Limb (tissue), 2 donors: ENCODE data around the gene TBK1.
"Not testable (repeated sequence)": the region's sequence is repeated elsewhere in the genome, so short reads cannot be mapped to it uniquely, and the experiment has no call there.

Source experiments
- DNase-seq, 2 donors: peaks; one replicate each; pipeline ENCODE4 v3.0.0-alpha.2; 2016; ENCODE audit errors: extremely low spot score in 2 of 2

The TBK1 gene

DNA sequence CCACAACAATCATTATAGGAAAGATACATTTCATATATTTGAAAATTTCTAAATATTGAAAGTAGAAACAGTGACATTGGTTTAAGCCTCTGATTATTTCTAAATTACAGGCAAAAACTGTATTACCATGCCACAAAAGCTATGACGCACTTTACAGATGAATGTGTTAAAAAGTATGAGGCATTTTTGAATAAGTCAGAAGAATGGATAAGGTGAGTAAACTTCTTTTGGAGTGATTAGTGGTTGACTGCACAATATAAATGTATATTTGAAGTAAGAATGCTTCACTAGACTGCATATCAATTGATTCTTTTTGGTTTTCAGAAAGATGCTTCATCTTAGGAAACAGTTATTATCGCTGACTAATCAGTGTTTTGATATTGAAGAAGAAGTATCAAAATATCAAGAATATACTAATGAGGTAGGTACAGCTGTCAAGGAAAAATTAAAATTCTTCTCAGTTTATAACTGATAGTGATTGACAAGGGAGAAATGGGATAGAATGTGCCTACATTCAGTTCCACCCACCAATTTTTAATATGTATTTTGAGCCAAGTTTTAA, 45.0 kb downstream of the TBK1 start:
- DNase-seq = no peak

- DNase-seq = no peak
These were observed 45.6 kb downstream of the TBK1 start for GRCh38 chr12:64497484-64497883.

- DNase-seq = no peak
These were observed 46.0 kb downstream of the TBK1 start for GRCh38 chr12:64497903-64498302.

GRCh38 chr12:64500394-64500793, 48.5 kb downstream of the TBK1 start:
- no peak for DNase-seq

- DNase-seq = no peak
These were observed 49.6 kb downstream of the TBK1 start for GRCh38 chr12:64501486-64501885.

DNA sequence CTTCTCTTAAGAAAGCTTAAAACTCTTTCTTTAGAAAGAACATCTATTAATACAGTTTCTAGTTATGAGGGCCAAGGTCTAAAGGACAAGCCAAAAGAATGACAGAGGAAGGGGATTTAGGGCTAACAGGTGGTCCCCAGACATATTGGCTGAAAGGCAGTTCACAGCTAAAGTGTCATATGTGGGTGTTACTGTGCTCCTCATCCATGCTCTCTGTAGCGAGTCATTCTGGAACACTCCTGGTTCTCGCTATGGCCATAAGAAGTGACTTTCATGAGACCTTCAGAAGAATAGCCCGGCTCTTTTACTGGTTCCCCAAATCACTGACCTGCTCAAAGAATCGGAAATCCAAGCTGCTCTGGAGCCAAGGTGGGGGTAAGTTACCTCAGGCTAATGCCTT, 55.0 kb downstream of the TBK1 start:
- DNase-seq = no peak

GRCh38 chr12:64510667-64511066, 58.7 kb downstream of the TBK1 start:
- no peak for DNase-seq

GRCh38 chr12:64518396-64518795, 66.5 kb downstream of the TBK1 start:
- DNase-seq = no peak

- DNase-seq = no peak
These were observed 69.9 kb downstream of the TBK1 start for GRCh38 chr12:64521833-64522232.

DNA sequence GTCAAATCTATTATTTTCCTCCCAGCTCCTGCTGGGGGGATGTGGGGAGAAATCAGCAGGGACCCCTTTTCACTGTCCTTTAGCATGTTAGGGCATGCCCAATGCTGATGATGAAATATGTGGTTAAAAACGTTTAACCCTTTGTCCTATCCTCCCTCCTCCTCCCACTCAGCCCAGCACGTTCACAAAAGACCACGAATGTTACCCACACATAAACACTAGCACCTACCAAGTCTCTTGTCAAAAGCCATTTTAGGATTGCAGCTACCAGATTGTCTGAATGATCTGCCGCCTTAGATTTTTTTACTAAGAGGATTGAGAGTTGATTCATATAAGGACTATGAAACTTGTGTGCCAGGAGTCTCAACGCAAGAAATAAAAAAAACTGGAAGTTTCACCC, 70.4 kb downstream of the TBK1 start:
- DNase-seq = no peak

DNA sequence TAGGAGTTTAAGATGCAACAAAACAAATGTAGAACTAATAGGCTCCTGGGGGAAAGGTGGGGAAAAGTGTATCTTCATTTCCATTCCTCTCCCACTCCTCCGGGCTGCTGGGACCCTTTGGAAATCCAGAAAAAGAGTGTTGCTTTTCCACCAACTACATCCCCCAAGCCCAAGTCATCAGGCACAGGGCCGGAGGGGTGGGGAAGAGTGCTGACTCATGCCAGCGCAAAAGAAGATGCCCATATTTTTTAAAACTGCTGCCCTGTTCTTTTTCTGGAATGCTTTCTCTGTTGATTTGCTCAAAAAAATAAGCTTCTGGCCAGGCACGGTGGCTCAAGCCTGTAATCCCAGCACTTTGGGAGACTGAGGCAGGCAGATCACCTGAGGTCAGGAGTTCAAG, 70.9 kb downstream of the TBK1 start:
- no peak for DNase-seq

DNA sequence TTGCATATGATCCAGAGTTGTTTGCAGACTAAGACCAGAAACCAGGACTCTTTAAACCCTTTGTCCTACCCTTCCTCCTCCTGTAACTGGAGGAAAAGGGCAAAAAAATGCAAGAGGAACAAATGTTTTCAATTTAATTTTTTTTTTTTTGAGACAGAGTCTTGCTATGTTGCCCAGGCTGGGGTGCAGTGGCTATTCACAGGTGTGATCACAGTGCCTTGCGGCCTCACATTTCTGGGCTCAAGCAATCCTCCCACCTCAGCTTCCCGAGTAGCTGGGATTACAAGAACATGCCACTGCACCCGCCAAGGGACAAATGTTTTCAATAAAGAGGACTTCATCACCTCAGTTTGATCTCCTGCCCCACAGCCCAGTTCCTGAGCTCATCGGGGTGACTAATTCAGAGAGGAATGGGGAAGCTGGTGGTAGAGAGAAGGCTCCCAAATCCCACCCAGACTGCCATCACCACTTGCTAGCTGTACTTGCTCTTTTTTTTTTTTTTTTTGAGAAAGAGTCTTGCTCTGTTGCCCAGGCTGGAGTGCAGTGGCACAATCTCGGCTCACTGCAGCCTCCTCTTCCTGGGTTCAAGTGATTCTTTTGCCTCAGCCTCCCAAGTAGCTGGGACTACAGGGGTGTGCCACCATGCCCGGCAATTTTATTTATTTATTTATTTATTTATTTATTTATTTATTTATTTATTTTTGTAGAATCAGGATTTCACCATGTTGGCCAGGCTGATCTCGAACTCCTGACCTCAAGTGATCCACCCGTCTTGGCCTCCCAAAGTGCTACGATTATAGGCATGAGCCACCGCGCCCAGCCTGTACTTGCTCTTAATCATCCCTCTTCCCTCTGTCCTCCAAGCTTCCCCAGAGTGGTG, 71.9 kb downstream of the TBK1 start:
- DNase-seq = not testable (repeated sequence)

DNA sequence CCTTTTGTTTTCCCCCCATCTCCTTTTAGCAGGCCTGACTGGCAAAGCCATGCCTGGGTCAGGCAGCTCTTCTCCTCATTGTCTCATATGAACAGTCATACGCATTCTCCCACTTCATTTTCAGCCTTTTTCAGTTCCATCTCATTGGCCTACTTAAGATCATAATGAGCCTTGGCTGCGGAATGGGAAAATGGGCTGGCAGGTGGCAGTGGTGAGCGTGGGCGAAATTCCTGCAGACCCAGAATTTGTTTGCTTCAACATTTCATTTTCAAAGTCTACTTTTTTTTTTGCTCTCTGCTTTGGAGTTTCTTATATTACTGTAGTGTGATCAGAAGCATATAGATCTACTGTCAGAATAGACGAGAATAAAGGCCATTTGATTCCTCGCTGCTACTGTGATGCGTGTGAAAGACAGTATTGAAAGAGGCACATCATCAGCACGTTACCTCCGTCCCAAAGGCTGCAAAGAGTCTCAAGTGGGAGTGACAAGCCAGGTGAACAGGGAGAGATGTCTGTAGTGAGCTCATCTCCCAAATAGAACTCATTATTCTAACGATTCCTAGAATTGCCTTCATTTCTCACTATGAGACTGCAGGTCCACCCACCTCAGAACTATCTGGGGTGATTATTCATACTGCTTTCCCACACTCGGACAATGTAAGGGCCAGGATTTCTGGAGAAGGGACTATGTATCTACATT, 73.7 kb downstream of the TBK1 start:
- DNase-seq = no peak

DNA sequence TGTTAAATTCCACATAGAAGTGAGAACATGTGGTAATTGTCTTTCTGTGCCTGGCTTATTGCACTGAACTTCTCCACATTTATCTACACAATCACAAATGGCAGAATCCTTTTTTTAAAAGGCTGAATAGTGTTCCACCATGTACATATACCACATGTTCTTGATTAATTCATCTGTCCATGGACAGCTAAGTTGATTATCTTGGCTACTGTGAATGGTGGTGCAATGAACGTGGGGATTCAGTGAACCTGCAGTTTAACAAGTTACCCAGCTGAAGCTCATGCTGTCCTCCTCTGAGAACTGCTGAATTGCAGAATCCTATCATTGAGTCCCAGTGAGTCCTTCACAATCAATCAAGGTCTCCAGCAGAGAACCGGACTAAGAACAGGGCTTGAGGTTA, 74.9 kb downstream of the TBK1 start:
- no peak for DNase-seq

GRCh38 chr12:64528616-64529015, 76.7 kb downstream of the TBK1 start:
- no peak for DNase-seq

DNA sequence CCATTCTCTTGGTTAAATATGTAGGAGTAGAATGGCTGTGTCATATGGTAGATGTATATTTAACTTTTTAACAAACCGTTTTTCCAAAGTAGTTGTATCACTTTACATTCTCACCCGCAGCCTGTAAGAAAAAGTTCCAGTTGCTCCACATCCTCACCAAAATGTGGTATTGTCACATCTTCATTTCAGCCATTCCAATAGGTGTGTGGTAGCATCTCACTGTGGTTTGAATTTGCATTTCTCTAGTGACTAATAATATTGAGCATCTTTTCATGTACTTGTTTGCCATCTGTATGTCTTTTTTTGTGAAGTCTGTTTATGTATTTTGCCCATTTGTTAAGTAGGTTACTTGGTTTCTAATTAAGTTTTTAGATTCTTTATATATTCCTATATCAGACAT, 78.6 kb downstream of the TBK1 start:
- DNase-seq = no peak

DNA sequence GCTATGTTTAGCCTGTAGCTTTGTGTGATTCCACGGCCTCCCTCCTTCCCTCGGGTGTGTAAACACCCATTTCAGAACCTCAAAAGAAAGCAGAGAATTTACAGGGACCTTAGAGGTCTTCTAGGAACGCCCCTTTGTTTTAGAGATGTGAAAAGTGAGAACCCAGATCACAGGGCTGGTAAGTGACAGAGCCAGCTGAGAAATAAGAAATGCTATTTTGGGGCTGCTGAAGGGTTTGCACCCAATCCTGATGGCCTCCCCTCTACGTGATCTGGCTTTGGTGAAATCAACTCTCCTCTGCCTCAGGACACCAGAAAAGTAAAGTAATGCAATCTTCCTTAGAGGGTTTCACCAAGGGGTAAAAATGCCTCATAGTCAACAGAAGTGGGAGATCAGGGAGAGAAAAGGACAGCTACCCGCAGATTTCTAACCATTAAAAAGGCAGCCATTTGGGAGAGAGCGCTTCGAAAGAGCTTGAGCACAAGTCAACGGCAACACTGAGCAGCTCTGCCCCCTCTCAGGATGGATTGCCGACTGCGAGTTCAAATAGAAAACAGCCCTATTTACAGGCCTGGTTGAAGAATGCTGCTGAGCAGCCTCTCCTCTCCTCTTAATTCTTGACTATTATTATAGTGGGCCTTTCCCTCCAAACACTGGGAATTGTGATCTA, 79.9 kb downstream of the TBK1 start:
- DNase-seq = no peak

GRCh38 chr12:64532734-64533351, 80.9 kb downstream of the TBK1 start:
- DNase-seq = no peak

- no peak for DNase-seq
These were observed 82.8 kb downstream of the TBK1 start for GRCh38 chr12:64534672-64535199.

DNA sequence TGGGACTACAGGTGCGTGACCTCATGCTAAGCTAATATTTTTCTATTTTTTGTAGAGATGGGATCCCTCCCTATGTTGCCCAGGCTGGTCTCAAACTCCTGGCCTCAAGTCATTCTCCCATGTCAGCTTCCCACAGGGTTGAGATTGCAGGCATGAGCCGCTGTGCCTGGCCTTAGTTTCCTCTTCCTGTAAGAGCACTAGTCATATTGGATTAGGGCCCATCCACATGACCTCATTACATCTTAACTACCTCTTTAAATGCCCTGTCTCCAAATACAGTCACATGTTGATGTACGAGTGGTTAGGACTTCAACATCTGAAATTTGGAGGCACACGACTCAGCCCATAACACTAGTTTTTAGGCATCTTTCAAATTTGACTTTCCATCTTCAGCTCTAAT, 86.2 kb downstream of the TBK1 start:
- DNase-seq = no peak

- DNase-seq = not testable (repeated sequence)
These were observed 90.6 kb downstream of the TBK1 start for GRCh38 chr12:64542409-64543047.
